T-helper 17 cell (primary cell): ENCODE measurements around the gene TTC7B. TPM values are rescaled to one million over a fixed set of nuclear protein-coding genes. Genes with fewer than 3 reads are reported as not detected.

Experiments
- ATAC-seq: fragments of 150-1000 bp; cut with Tn5 transposase; 2 replicates; pipeline ENCODE4 v1.10.0; 2021; ENCODE audit warnings: mild to moderate bottlenecking, moderate library complexity
- DNase-seq, 3 donors: peaks; one replicate each; pipeline versions ENCODE4 v3.0.0 to v3.0.0-alpha.2; 2020 to 2021
- H3K9me3 ChIP-seq: one replicate; pipeline ENCODE4 v1.7.0; 2013; ENCODE audit warnings: low read length, mild to moderate bottlenecking; ENCODE audit not compliant: control insufficient read depth, poor library complexity, severe bottlenecking
- H3K27ac Mint-ChIP-seq: one replicate; pipeline ENCODE4 v1.8.0; 2022; ENCODE audit warnings: mild to moderate bottlenecking, moderate library complexity, mixed read lengths
- H3K27me3 Mint-ChIP-seq: one replicate; pipeline ENCODE4 v1.8.0; 2022; ENCODE audit warnings: mixed read lengths
- H3K36me3 Mint-ChIP-seq: one replicate; pipeline ENCODE4 v1.8.0; 2022; ENCODE audit warnings: low read depth, mixed read lengths
- H3K4me1 Mint-ChIP-seq: one replicate; pipeline ENCODE4 v1.8.0; 2022; ENCODE audit warnings: mild to moderate bottlenecking, mixed read lengths
- H3K4me3 Mint-ChIP-seq: one replicate; pipeline ENCODE4 v1.8.0; 2022; ENCODE audit warnings: mild to moderate bottlenecking, moderate library complexity, mixed read lengths
- total RNA-seq, 4 donors: library from RNA in 2 of 4; stranded (reverse) in 2 of 4; gene quantifications; one replicate each; pipeline ENCODE4 v1.2.3 and lab custom pipeline; 2022 to 2026

The TTC7B gene
- total RNA-seq, 2 donors from 2014 or later: 2.5 to 28.3 TPM

- Mint-ChIP-seq H3K36me3 (no peaks in the 10 kb centered on the region), H3K4me1 (no peaks in the 10 kb centered on the region), H3K27ac (no peak overlapping the region), H3K27me3 (peaks cover 17% of the 10 kb centered on the region), H3K4me3 (no peak overlapping the region)
- DNase-seq (no peak), ATAC-seq (no peak)
- no peaks in the 10 kb centered on the region for H3K9me3 ChIP-seq
Observed at GRCh38 chr14:90620568-90621077, 195.6 kb downstream of the TTC7B start.

GRCh38 chr14:90619911-90620310 lies 196.3 kb downstream of the TTC7B start:
- ATAC-seq: no peak
- no peaks in the 10 kb centered on the region for H3K36me3 Mint-ChIP-seq
- H3K4me1 Mint-ChIP-seq: no peaks in the 10 kb centered on the region

GRCh38 chr14:90617961-90618360 lies 198.3 kb downstream of the TTC7B start:
- peaks cover 2% of the 10 kb centered on the region for H3K4me1 Mint-ChIP-seq
- no peaks in the 10 kb centered on the region for H3K36me3 Mint-ChIP-seq
- H3K27me3 Mint-ChIP-seq: peaks cover 17% of the 10 kb centered on the region
- ATAC-seq (no peak), DNase-seq (no peak)
- H3K9me3 ChIP-seq: no peaks in the 10 kb centered on the region
- no peak overlapping the region for H3K27ac Mint-ChIP-seq
- no peak overlapping the region for H3K4me3 Mint-ChIP-seq

More at GRCh38 chr14:90619911-90620310, 196.3 kb downstream of the TTC7B start:
- H3K27ac Mint-ChIP-seq: no peak overlapping the region
- H3K27me3 Mint-ChIP-seq: peaks cover 17% of the 10 kb centered on the region
- DNase-seq: no peak
- no peaks in the 10 kb centered on the region for H3K9me3 ChIP-seq
- no peak overlapping the region for H3K4me3 Mint-ChIP-seq

- Mint-ChIP-seq H3K27me3 (peaks cover 17% of the 10 kb centered on the region), H3K4me1 (peaks cover 2% of the 10 kb centered on the region), H3K27ac (no peak overlapping the region), H3K4me3 (no peak overlapping the region), H3K36me3 (no peaks in the 10 kb centered on the region)
- H3K9me3 ChIP-seq: no peaks in the 10 kb centered on the region
- DNase-seq (no peak), ATAC-seq (no peak)
Observed at GRCh38 chr14:90616881-90617280, 199.3 kb downstream of the TTC7B start.

GRCh38 chr14:90616313-90616712 lies 199.9 kb downstream of the TTC7B start:
- no peaks in the 10 kb centered on the region for H3K36me3 Mint-ChIP-seq
- peaks cover 17% of the 10 kb centered on the region for H3K27me3 Mint-ChIP-seq
- DNase-seq: no peak
- no peak overlapping the region for H3K4me3 Mint-ChIP-seq
- no peak overlapping the region for H3K27ac Mint-ChIP-seq
- H3K9me3 ChIP-seq: no peaks in the 10 kb centered on the region
- H3K4me1 Mint-ChIP-seq: peaks cover 4% of the 10 kb centered on the region
- ATAC-seq: no peak

GRCh38 chr14:90615517-90616060 lies 200.6 kb downstream of the TTC7B start:
- Mint-ChIP-seq H3K4me3 (no peak overlapping the region), H3K27ac (no peak overlapping the region), H3K36me3 (no peaks in the 10 kb centered on the region), H3K4me1 (peaks cover 4% of the 10 kb centered on the region), H3K27me3 (peaks cover 17% of the 10 kb centered on the region)
- ATAC-seq (no peak), DNase-seq (no peak)
- no peaks in the 10 kb centered on the region for H3K9me3 ChIP-seq

GRCh38 chr14:90614696-90615516 lies 201.3 kb downstream of the TTC7B start:
- Mint-ChIP-seq H3K27ac (no peak overlapping the region), H3K36me3 (no peaks in the 10 kb centered on the region)

GRCh38 chr14:90613997-90614396 lies 202.2 kb downstream of the TTC7B start:
- H3K36me3 Mint-ChIP-seq: no peaks in the 10 kb centered on the region
- no peak for DNase-seq
- H3K4me3 Mint-ChIP-seq: no peak overlapping the region
- H3K27ac Mint-ChIP-seq: no peak overlapping the region
- peaks cover 6% of the 10 kb centered on the region for H3K27me3 Mint-ChIP-seq
- no peak for ATAC-seq
- H3K4me1 Mint-ChIP-seq: peaks cover 4% of the 10 kb centered on the region
- no peaks in the 10 kb centered on the region for H3K9me3 ChIP-seq

More at GRCh38 chr14:90614696-90615516, 201.3 kb downstream of the TTC7B start:
- H3K27me3 Mint-ChIP-seq: peaks cover 14% of the 10 kb centered on the region
- no peak for ATAC-seq
- H3K9me3 ChIP-seq: no peaks in the 10 kb centered on the region
- DNase-seq: no peak
- no peak overlapping the region for H3K4me3 Mint-ChIP-seq
- H3K4me1 Mint-ChIP-seq: peaks cover 4% of the 10 kb centered on the region

- H3K4me1 Mint-ChIP-seq: peaks cover 4% of the 10 kb centered on the region
- no peak overlapping the region for H3K4me3 Mint-ChIP-seq
- no peaks in the 10 kb centered on the region for H3K36me3 Mint-ChIP-seq
- H3K27me3 Mint-ChIP-seq: peaks cover 4% of the 10 kb centered on the region
- no peaks in the 10 kb centered on the region for H3K9me3 ChIP-seq
- DNase-seq: no peak
- H3K27ac Mint-ChIP-seq: no peak overlapping the region
- no peak for ATAC-seq
Observed at GRCh38 chr14:90613453-90613852, 202.8 kb downstream of the TTC7B start.

- DNase-seq (no peak), ATAC-seq (no peak)
- H3K27me3 Mint-ChIP-seq: peaks cover 8% of the 10 kb centered on the region
- no peaks in the 10 kb centered on the region for H3K36me3 Mint-ChIP-seq
- peaks cover 4% of the 10 kb centered on the region for H3K4me1 Mint-ChIP-seq
- H3K27ac Mint-ChIP-seq: no peak overlapping the region
- no peaks in the 10 kb centered on the region for H3K9me3 ChIP-seq
- H3K4me3 Mint-ChIP-seq: no peak overlapping the region
Observed at GRCh38 chr14:90612801-90613200, 203.4 kb downstream of the TTC7B start.

- no peak overlapping the region for H3K27ac Mint-ChIP-seq
- H3K4me3 Mint-ChIP-seq: no peak overlapping the region
- DNase-seq (no peak), ATAC-seq (no peak)
- peaks cover 8% of the 10 kb centered on the region for H3K27me3 Mint-ChIP-seq
- H3K36me3 Mint-ChIP-seq: no peaks in the 10 kb centered on the region
- H3K9me3 ChIP-seq: no peaks in the 10 kb centered on the region
- peaks cover 4% of the 10 kb centered on the region for H3K4me1 Mint-ChIP-seq
Observed at GRCh38 chr14:90611936-90612335, 204.3 kb downstream of the TTC7B start.

GRCh38 chr14:90611501-90611900 lies 204.7 kb downstream of the TTC7B start:
- H3K36me3 Mint-ChIP-seq: no peaks in the 10 kb centered on the region
- no peak for ATAC-seq

GRCh38 chr14:90610346-90611040 lies 205.7 kb downstream of the TTC7B start:
- H3K9me3 ChIP-seq: no peaks in the 10 kb centered on the region
- Mint-ChIP-seq H3K4me3 (no peak overlapping the region), H3K36me3 (no peaks in the 10 kb centered on the region), H3K27ac (no peak overlapping the region), H3K4me1 (peaks cover 4% of the 10 kb centered on the region), H3K27me3 (peaks cover 10% of the 10 kb centered on the region)
- DNase-seq (no peak), ATAC-seq (no peak)

More at GRCh38 chr14:90611501-90611900, 204.7 kb downstream of the TTC7B start:
- Mint-ChIP-seq H3K27me3 (peaks cover 8% of the 10 kb centered on the region), H3K4me3 (no peak overlapping the region), H3K27ac (no peak overlapping the region), H3K4me1 (peaks cover 4% of the 10 kb centered on the region)
- no peak for DNase-seq
- H3K9me3 ChIP-seq: no peaks in the 10 kb centered on the region
